Measurements from ENCODE around the gene POMGNT2. TPM values are rescaled to one million over a fixed set of nuclear protein-coding genes. Genes with fewer than 3 reads are reported as not detected.

Gene POMGNT2
- total RNA-seq, 1 donor from 2014 or later = 13.0 TPM

GRCh38 chr3:43094851-43095250 is 11.0 kb downstream of the POMGNT2 start:
- H3K4me2 ChIP-seq (ENCODE audit: low read length) = no peak overlapping the region
- TF ChIP-seq EZH2 (IDR thresholded peaks at IDR 0.05; ENCODE audit: insufficient read depth, low read length) (no peak), CTCF (IDR thresholded peaks at IDR 0.05; ENCODE audit: insufficient read depth, low read depth, low read length) (no peak)
- H3K36me3 ChIP-seq (ENCODE audit: insufficient read depth, low read length) = no peaks in the 10 kb centered on the region
- Mint-ChIP-seq H3K4me3 (ENCODE audit: unreplicated experiment) (no peak overlapping the region), H3K9me3 (ENCODE audit: unreplicated experiment) (no peaks in the 10 kb centered on the region), H3K27ac (ENCODE audit: unreplicated experiment) (no peak overlapping the region), H3K27me3 (ENCODE audit: low read depth, unreplicated experiment) (no peaks in the 10 kb centered on the region), H3K36me3 (ENCODE audit: low read depth, unreplicated experiment) (peaks cover 1% of the 10 kb centered on the region), H3K4me1 (ENCODE audit: low read depth, unreplicated experiment) (no peaks in the 10 kb centered on the region)
- no peaks in the 10 kb centered on the region for H3K27me3 ChIP-seq (ENCODE audit: insufficient read depth, low read length)
- peaks cover 8% of the 10 kb centered on the region for H4K20me1 ChIP-seq (ENCODE audit: insufficient read depth, low read length)
- no peaks in the 10 kb centered on the region for H3K79me2 ChIP-seq (ENCODE audit: insufficient read depth, low read length)
- no peak overlapping the region for H3K27ac ChIP-seq (ENCODE audit: low read depth, low read length)
- no peak for FAIRE-seq
- H2AFZ ChIP-seq (ENCODE audit: low read depth, low read length) = no peak overlapping the region
- no peak overlapping the region for H3K9ac ChIP-seq (ENCODE audit: low read length)
- no peak overlapping the region for H3K4me3 ChIP-seq (ENCODE audit: insufficient read depth, low read depth, low read length)
- H3K4me1 ChIP-seq (ENCODE audit: insufficient read depth, low read length) = no peaks in the 10 kb centered on the region
- DNase-seq (ENCODE audit: low read depth) = no peak
- H3K9me3 ChIP-seq (ENCODE audit: insufficient read depth, low read depth, low read length) = no peaks in the 10 kb centered on the region

GRCh38 chr3:43094381-43094780 is 11.5 kb downstream of the POMGNT2 start:
- Mint-ChIP-seq H3K4me1 (ENCODE audit: low read depth, unreplicated experiment) (no peaks in the 10 kb centered on the region), H3K27ac (ENCODE audit: unreplicated experiment) (no peak overlapping the region), H3K4me3 (ENCODE audit: unreplicated experiment) (no peak overlapping the region), H3K9me3 (ENCODE audit: unreplicated experiment) (no peaks in the 10 kb centered on the region), H3K27me3 (ENCODE audit: low read depth, unreplicated experiment) (no peaks in the 10 kb centered on the region), H3K36me3 (ENCODE audit: low read depth, unreplicated experiment) (peaks cover 1% of the 10 kb centered on the region)
- Histone ChIP-seq H3K27me3 (ENCODE audit: insufficient read depth, low read length) (no peaks in the 10 kb centered on the region), H3K79me2 (ENCODE audit: insufficient read depth, low read length) (no peaks in the 10 kb centered on the region), H4K20me1 (ENCODE audit: insufficient read depth, low read length) (peaks cover 8% of the 10 kb centered on the region), H3K4me2 (ENCODE audit: low read length) (no peak overlapping the region), H3K27ac (ENCODE audit: low read depth, low read length) (no peak overlapping the region), H3K36me3 (ENCODE audit: insufficient read depth, low read length) (no peaks in the 10 kb centered on the region), H3K4me3 (ENCODE audit: insufficient read depth, low read depth, low read length) (no peak overlapping the region), H3K9me3 (ENCODE audit: insufficient read depth, low read depth, low read length) (no peaks in the 10 kb centered on the region), H3K9ac (ENCODE audit: low read length) (no peak overlapping the region), H3K4me1 (ENCODE audit: insufficient read depth, low read length) (no peaks in the 10 kb centered on the region), H2AFZ (ENCODE audit: low read depth, low read length) (no peak overlapping the region)
- DNase-seq (ENCODE audit: low read depth) (no peak), FAIRE-seq (no peak)
- TF ChIP-seq EZH2 (IDR thresholded peaks at IDR 0.05; ENCODE audit: insufficient read depth, low read length) = no peak
- no peak for TF ChIP-seq CTCF (IDR thresholded peaks at IDR 0.05; ENCODE audit: insufficient read depth, low read depth, low read length)

GRCh38 chr3:43093974-43094373 is 11.9 kb downstream of the POMGNT2 start:
- no peak for TF ChIP-seq CTCF (IDR thresholded peaks at IDR 0.05; ENCODE audit: insufficient read depth, low read depth, low read length)
- TF ChIP-seq EZH2 (IDR thresholded peaks at IDR 0.05; ENCODE audit: insufficient read depth, low read length) = no peak
- Histone ChIP-seq H3K4me2 (ENCODE audit: low read length) (no peak overlapping the region), H3K27ac (ENCODE audit: low read depth, low read length) (no peak overlapping the region), H3K4me3 (ENCODE audit: insufficient read depth, low read depth, low read length) (no peak overlapping the region), H3K4me1 (ENCODE audit: insufficient read depth, low read length) (no peaks in the 10 kb centered on the region), H2AFZ (ENCODE audit: low read depth, low read length) (no peak overlapping the region), H4K20me1 (ENCODE audit: insufficient read depth, low read length) (peaks cover 8% of the 10 kb centered on the region), H3K79me2 (ENCODE audit: insufficient read depth, low read length) (no peaks in the 10 kb centered on the region), H3K9ac (ENCODE audit: low read length) (no peak overlapping the region), H3K9me3 (ENCODE audit: insufficient read depth, low read depth, low read length) (no peaks in the 10 kb centered on the region), H3K27me3 (ENCODE audit: insufficient read depth, low read length) (no peaks in the 10 kb centered on the region), H3K36me3 (ENCODE audit: insufficient read depth, low read length) (no peaks in the 10 kb centered on the region)
- Mint-ChIP-seq H3K27ac (ENCODE audit: unreplicated experiment) (no peak overlapping the region), H3K9me3 (ENCODE audit: unreplicated experiment) (no peaks in the 10 kb centered on the region), H3K4me1 (ENCODE audit: low read depth, unreplicated experiment) (no peaks in the 10 kb centered on the region), H3K27me3 (ENCODE audit: low read depth, unreplicated experiment) (no peaks in the 10 kb centered on the region), H3K4me3 (ENCODE audit: unreplicated experiment) (no peak overlapping the region), H3K36me3 (ENCODE audit: low read depth, unreplicated experiment) (peaks cover 1% of the 10 kb centered on the region)
- DNase-seq (ENCODE audit: low read depth) = no peak
- FAIRE-seq = no peak

Measured in astrocyte (in vitro differentiated cells and primary cell).